ENCODE data around the gene PRAMEF15.
"Not testable (repeated sequence)": the region's sequence is repeated elsewhere in the genome, so short reads cannot be mapped to it uniquely, and the experiment has no call there.

The PRAMEF15 gene

DNA sequence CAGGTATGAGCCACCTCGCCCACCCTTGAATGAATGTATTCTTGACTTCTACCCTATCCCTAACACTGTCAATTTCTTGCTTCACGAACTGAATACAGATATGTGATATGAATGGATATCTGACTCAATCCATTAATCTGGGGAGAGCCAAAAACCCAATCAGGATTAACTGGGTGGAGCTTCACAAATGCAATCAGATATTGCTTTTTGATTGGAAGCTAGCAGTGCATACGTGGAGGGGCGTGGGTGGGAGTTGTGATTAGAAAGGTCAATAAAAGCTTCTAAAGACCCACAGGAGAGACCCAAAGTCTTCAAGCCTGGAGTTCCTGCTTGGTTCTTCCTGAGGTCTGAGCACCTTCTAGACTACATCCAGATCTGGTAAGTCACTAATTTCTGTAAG lies at the start of gene PRAMEF15:
Gene PRAMEF15 (plus strand): TSS at position 301 of the 400 bp plus-strand sequence. CDS start 2,827 bp downstream, outside the sequence.
- not testable (repeated sequence) for DNase-seq (ENCODE audit: low spot score)

- DNase-seq (ENCODE audit: low spot score), result not testable (repeated sequence)
Observed at GRCh38 chr1:13277016-13277415, 38.4 kb upstream of the PRAMEF15 start.

DNA sequence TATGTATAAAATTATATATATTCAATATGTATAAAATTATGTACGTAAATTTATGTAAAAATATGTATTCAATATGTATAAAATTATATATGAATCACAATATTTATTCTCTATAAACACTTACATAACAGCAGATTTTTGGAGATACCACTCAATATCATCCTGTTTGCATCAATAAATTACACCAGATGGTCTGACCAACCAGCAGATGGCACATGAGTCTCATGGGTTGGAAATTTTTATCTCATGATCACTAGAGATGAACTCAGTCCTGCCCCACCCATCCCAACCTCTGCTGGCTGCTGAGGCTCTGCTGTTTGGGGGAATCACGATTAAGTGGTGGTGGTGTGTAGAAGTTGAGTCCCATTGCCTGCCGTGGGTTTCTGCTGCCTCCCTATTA lies 35.8 kb upstream of the PRAMEF15 start:
- not testable (repeated sequence) for DNase-seq (ENCODE audit: low spot score)

DNA sequence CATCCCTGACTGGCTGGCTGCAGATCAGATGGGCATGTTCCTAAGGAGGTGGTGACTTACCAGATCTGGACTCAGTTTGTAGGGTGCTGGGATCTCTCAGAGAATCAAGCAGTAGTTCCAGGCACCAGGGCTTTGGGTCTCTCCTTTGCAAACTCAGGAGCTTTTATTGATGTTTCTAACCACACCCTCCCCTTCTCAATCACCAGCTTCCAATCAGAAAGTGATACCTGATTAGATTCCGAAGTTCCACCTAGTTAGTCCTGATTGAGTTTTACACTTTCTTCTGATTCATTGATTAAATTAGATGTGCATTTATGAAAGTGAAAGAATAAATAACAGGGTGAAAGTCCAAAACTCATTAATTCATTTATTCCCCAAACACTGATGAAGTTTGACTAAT lies 30.3 kb upstream of the PRAMEF15 start, which contains the start of gene PRAMEF8:
Gene PRAMEF8 (minus strand): TSS at position 101 of the 400 bp plus-strand sequence. CDS start 1,046 bp downstream, outside the sequence.
- not testable (repeated sequence) for DNase-seq (ENCODE audit: low spot score)

GRCh38 chr1:13289030-13289429 lies 26.4 kb upstream of the PRAMEF15 start:
- DNase-seq (ENCODE audit: low spot score), result not testable (repeated sequence)

DNA sequence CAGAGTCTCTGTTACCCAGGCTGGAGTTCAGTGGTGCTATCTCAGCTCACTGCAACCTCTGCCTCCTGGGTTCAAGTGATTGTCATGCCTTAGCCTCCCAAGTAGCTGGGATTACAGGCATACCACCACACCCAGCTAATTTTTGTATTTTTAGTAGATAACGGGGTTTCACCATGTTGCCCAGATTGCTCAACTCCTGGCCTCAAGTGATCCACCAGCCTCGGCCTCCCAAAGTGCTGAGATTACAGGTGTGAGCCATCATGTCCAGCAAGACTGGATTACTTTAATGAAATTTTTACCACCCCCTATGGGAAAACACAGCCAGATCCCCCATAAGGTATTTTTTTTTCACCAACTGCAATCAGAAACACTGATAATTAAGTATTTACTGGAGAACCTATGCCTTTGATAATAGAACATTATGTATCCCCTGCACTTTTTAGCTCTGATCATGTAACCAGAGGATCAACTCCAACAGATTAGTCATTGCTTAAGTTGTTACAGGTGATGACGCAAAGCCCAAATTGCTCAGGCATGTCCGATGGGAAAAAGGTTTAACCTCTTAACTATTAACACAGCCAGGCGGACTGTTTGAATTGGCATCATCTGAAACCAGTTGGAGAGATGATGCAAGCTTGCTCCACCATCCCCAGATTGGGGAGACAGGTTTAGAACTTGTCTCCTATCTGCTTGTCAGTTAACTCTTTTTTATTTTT lies 18.0 kb upstream of the PRAMEF15 start:
- DNase-seq (ENCODE audit: low spot score), result not testable (repeated sequence)

DNA sequence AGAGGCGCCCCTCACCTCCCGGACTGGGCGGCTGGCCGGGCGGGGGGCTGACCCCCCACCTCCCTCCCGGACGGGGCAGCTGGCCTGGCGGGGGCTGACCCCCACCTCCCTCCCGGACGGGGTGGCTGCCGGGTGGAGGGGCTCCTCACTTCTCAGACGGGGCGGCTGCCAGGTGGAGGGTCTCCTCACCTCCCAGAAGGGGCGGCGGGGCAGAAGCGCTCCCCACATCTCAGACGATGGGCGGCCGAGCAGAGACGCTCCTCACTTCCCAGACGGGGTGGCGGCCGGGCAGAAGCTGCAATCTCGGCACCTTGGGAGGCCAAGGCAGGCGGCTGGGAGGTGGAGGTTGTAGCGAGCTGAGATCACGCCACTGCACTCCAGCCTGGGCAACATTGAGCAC lies 16.7 kb upstream of the PRAMEF15 start:
- DNase-seq (ENCODE audit: low spot score), result not testable (repeated sequence)

DNA sequence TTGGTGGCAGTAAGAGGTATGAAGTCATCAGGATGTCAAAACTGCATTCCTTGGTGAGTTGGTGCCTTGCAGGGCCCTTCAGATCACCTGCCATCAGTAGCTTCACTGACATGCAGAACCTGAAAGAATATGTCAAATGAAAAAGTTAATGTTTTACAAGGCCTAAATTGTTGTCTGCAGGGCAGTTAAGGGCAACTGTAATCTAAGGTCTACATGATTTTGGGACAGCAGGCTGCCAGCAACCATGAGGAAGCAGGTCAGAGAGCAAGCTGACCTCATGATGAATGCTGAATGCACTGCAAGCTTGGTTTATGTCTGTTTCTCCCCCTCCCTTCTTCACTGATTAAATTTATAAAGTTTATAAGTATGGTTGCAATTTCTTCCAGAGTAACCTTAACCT lies 13.2 kb upstream of the PRAMEF15 start:
- not testable (repeated sequence) for DNase-seq (ENCODE audit: low spot score)

- not testable (repeated sequence) for DNase-seq (ENCODE audit: low spot score)
Observed at GRCh38 chr1:13303239-13303638, 12.1 kb upstream of the PRAMEF15 start, which contains the start of gene PRAMEF33. Gene PRAMEF33, plus strand, starts transcription at chr1:13303539. Its CDS starts 2,416 bp downstream, at chr1:13305955.

DNA sequence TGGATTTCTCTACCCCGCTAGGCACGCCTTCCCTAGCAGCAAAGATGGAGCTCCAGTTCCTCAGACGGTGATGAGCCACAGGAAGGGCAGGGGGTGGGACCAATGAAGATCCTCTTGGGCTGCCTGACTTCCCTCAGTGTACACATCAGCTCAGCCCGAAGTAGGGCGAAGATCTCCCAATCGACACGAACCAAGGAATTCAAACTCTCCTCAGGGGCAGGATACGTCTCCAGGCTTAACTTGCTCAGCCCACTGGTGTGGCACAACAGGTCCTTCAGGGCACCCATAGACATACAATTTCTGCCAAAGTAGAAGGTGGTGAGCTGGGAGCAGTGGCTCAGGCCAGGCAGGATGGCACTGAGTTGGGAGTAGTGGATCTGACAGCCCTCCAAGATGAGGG lies 27.1 kb downstream of the PRAMEF15 start:
- not testable (repeated sequence) for DNase-seq (ENCODE audit: low spot score)

- DNase-seq (ENCODE audit: low spot score), result not testable (repeated sequence)
Observed at GRCh38 chr1:13347034-13347433, 31.7 kb downstream of the PRAMEF15 start, which contains the start of gene PRAMEF14. Gene PRAMEF14, minus strand, starts transcription at chr1:13347134. Its CDS starts 1,820 bp downstream, at chr1:13345314.

GRCh38 chr1:13353476-13353875 lies 38.1 kb downstream of the PRAMEF15 start:
- DNase-seq (ENCODE audit: low spot score), result not testable (repeated sequence)

GRCh38 chr1:13354475-13354874 lies 39.1 kb downstream of the PRAMEF15 start:
- not testable (repeated sequence) for DNase-seq (ENCODE audit: low spot score)

GRCh38 chr1:13356774-13357173 lies 41.4 kb downstream of the PRAMEF15 start:
- DNase-seq (ENCODE audit: low spot score), result peak; percentile 10

DNA sequence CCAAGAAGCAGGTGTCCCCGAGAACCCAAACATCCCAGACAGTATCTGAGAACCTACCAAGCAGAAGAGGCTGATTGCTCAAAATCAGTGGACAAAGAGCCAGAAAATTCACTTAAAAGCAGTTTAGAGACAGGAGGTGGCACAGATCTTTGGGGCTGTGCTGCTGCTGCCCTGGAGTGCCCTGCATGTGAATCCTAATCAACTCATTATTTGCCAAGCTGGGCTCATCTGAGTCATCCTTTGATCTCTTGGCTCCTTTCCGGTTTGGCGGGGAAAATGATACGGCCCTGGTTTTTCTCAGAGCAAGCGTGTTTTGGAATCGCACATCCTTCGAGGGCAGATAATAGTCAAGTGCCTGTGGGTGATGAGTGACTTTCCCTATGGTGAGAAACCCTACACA lies 47.0 kb downstream of the PRAMEF15 start:
- not testable (repeated sequence) for DNase-seq (ENCODE audit: low spot score)

DNA sequence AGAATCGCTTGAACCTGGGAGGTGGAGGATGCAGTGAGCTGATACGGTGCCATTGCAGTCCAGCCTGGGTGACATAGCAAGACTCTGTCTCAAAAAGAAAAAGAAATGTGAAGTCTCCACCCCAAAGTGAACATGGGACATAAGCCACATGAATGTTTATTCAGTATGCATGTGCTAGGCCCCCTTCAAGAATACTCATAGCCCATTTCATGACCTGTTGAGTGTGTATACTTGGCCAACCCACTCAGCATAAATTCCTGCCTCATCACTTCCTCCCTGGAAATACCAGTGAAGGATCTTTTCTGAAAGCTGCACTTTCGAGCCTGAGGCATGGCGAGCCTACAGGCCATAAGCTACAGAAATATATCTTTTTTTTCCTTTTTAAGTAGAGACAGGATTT lies 49.5 kb downstream of the PRAMEF15 start:
- not testable (repeated sequence) for DNase-seq (ENCODE audit: low spot score)

GRCh38 chr1:13366536-13366935 lies 51.2 kb downstream of the PRAMEF15 start:
- not testable (repeated sequence) for DNase-seq (ENCODE audit: low spot score)

DNA sequence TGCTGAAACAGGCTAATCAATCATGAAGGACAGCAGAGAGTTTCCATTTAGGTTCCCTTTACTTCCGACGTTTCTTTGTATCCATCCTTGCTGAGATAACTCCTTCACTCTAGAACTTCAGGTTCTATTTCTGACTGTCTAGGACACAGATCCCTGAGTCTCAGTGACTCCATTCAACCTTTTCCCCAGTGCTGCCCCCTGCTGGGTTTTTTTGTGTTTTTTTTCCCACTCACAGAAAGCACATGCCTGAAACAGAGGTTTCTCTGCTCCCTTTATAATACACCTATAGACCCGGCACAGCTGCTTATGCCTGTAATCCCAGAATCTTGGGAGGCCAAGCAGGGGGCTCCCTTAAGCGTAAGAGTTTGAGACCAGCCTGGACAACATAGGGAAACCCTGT lies 53.2 kb downstream of the PRAMEF15 start:
- not testable (repeated sequence) for DNase-seq (ENCODE audit: low spot score)

All from hematopoietic multipotent progenitor cell treated with erythropoietin and hydrocortisone succinate and interleukin-3 and kit ligand, for 17 days (in vitro differentiated cells).